Measurements from ENCODE around the gene PRMT1. TPM values are rescaled to one million over a fixed set of nuclear protein-coding genes. Genes with fewer than 3 reads are reported as not detected.

PRMT1 gene
- total RNA-seq, 1 experiment from 2014 or later = 848 TPM

- no peak for DNase-seq
- H3K27me3 ChIP-seq (ENCODE audit: control insufficient read depth, insufficient read depth, low read length) = no peaks in the 10 kb centered on the region
- peaks cover 57% of the 10 kb centered on the region for H3K36me3 ChIP-seq (replicated peaks; ENCODE audit: control insufficient read depth, insufficient read depth, low read length)
- no peak overlapping the region for H3K4me3 ChIP-seq (ENCODE audit: insufficient read depth, low read depth, low read length)
Observed at GRCh38 chr19:49658139-49658517, 18.9 kb upstream of the PRMT1 start.

- Histone ChIP-seq H3K36me3 (replicated peaks; ENCODE audit: control insufficient read depth, insufficient read depth, low read length) (peaks cover 56% of the 10 kb centered on the region), H3K4me3 (ENCODE audit: insufficient read depth, low read depth, low read length) (no peak overlapping the region), H3K27me3 (ENCODE audit: control insufficient read depth, insufficient read depth, low read length) (no peaks in the 10 kb centered on the region)
- DNase-seq = no peak
Observed at GRCh38 chr19:49658566-49659442, 18.3 kb upstream of the PRMT1 start.

- peaks cover 46% of the 10 kb centered on the region for H3K36me3 ChIP-seq (replicated peaks; ENCODE audit: control insufficient read depth, insufficient read depth, low read length)
- H3K4me3 ChIP-seq (ENCODE audit: insufficient read depth, low read depth, low read length) = no peak overlapping the region
- no peaks in the 10 kb centered on the region for H3K27me3 ChIP-seq (ENCODE audit: control insufficient read depth, insufficient read depth, low read length)
- DNase-seq = no peak
Observed at GRCh38 chr19:49660338-49660961, 16.6 kb upstream of the PRMT1 start.

- no peak overlapping the region for H3K4me3 ChIP-seq (ENCODE audit: insufficient read depth, low read depth, low read length)
- no peaks in the 10 kb centered on the region for H3K27me3 ChIP-seq (ENCODE audit: control insufficient read depth, insufficient read depth, low read length)
- no peak for DNase-seq
- peaks cover 41% of the 10 kb centered on the region for H3K36me3 ChIP-seq (replicated peaks; ENCODE audit: control insufficient read depth, insufficient read depth, low read length)
Observed at GRCh38 chr19:49662011-49662410, 15.1 kb upstream of the PRMT1 start.

- Histone ChIP-seq H3K27me3 (ENCODE audit: control insufficient read depth, insufficient read depth, low read length) (no peaks in the 10 kb centered on the region), H3K36me3 (replicated peaks; ENCODE audit: control insufficient read depth, insufficient read depth, low read length) (peaks cover 42% of the 10 kb centered on the region), H3K4me3 (ENCODE audit: insufficient read depth, low read depth, low read length) (no peak overlapping the region)
- no peak for DNase-seq
Observed at GRCh38 chr19:49663224-49663623, 13.8 kb upstream of the PRMT1 start.

GRCh38 chr19:49664171-49665035 lies 12.7 kb upstream of the PRMT1 start:
- no peaks in the 10 kb centered on the region for H3K27me3 ChIP-seq (ENCODE audit: control insufficient read depth, insufficient read depth, low read length)
- DNase-seq = peak; percentile 98
- H3K36me3 ChIP-seq (replicated peaks; ENCODE audit: control insufficient read depth, insufficient read depth, low read length) = peaks cover 35% of the 10 kb centered on the region
- H3K4me3 ChIP-seq (ENCODE audit: insufficient read depth, low read depth, low read length) = peak overlapping the region; percentile 90

GRCh38 chr19:49665036-49665350 lies 12.1 kb upstream of the PRMT1 start:
- no peak for DNase-seq
- H3K4me3 ChIP-seq (ENCODE audit: insufficient read depth, low read depth, low read length) = peak overlapping the region; percentile 90
- H3K36me3 ChIP-seq (replicated peaks; ENCODE audit: control insufficient read depth, insufficient read depth, low read length) = peaks cover 33% of the 10 kb centered on the region
- H3K27me3 ChIP-seq (ENCODE audit: control insufficient read depth, insufficient read depth, low read length) = no peaks in the 10 kb centered on the region

- DNase-seq = peak; percentile 97
- H3K36me3 ChIP-seq (replicated peaks; ENCODE audit: control insufficient read depth, insufficient read depth, low read length) = peaks cover 29% of the 10 kb centered on the region
- no peaks in the 10 kb centered on the region for H3K27me3 ChIP-seq (ENCODE audit: control insufficient read depth, insufficient read depth, low read length)
- peak within 1 kb of the TSS; percentile 90 for H3K4me3 ChIP-seq (ENCODE audit: insufficient read depth, low read depth, low read length)
Observed at GRCh38 chr19:49665351-49666119, 11.5 kb upstream of the PRMT1 start, which contains the start of the genes BCL2L12 and IRF3. Gene BCL2L12, plus strand, starts transcription at chr19:49665933. Its CDS starts 760 bp downstream, at chr19:49666693. Gene IRF3, minus strand, starts transcription at chr19:49665857. Its CDS starts 1,019 bp downstream, at chr19:49664838.

- Histone ChIP-seq H3K4me3 (ENCODE audit: insufficient read depth, low read depth, low read length) (peak overlapping the region; percentile 90), H3K27me3 (ENCODE audit: control insufficient read depth, insufficient read depth, low read length) (no peaks in the 10 kb centered on the region), H3K36me3 (replicated peaks; ENCODE audit: control insufficient read depth, insufficient read depth, low read length) (peaks cover 25% of the 10 kb centered on the region)
- no peak for DNase-seq
Observed at GRCh38 chr19:49666120-49666444, 11.0 kb upstream of the PRMT1 start.

- Histone ChIP-seq H3K27me3 (ENCODE audit: control insufficient read depth, insufficient read depth, low read length) (no peaks in the 10 kb centered on the region), H3K4me3 (ENCODE audit: insufficient read depth, low read depth, low read length) (no peak overlapping the region), H3K36me3 (replicated peaks; ENCODE audit: control insufficient read depth, insufficient read depth, low read length) (peaks cover 14% of the 10 kb centered on the region)
- DNase-seq = no peak
Observed at GRCh38 chr19:49667473-49667872, 9.6 kb upstream of the PRMT1 start.

- peaks cover 12% of the 10 kb centered on the region for H3K36me3 ChIP-seq (replicated peaks; ENCODE audit: control insufficient read depth, insufficient read depth, low read length)
- no peak overlapping the region for H3K4me3 ChIP-seq (ENCODE audit: insufficient read depth, low read depth, low read length)
- H3K27me3 ChIP-seq (ENCODE audit: control insufficient read depth, insufficient read depth, low read length) = no peaks in the 10 kb centered on the region
- DNase-seq = no peak
Observed at GRCh38 chr19:49669516-49669915, 7.6 kb upstream of the PRMT1 start.

GRCh38 chr19:49672131-49672919 lies 4.7 kb upstream of the PRMT1 start:
- H3K27me3 ChIP-seq (ENCODE audit: control insufficient read depth, insufficient read depth, low read length) = no peaks in the 10 kb centered on the region

GRCh38 chr19:49676136-49676783 lies 811 bp upstream of the PRMT1 start:
- Histone ChIP-seq H3K4me3 (ENCODE audit: insufficient read depth, low read depth, low read length) (peak overlapping the region; percentile 55), H3K27me3 (ENCODE audit: control insufficient read depth, insufficient read depth, low read length) (no peaks in the 10 kb centered on the region), H3K36me3 (replicated peaks; ENCODE audit: control insufficient read depth, insufficient read depth, low read length) (peaks cover 7% of the 10 kb centered on the region)
- DNase-seq = peak; percentile 94

More at GRCh38 chr19:49672131-49672919, 4.7 kb upstream of the PRMT1 start:
- peak overlapping the region; percentile 21 for H3K4me3 ChIP-seq (ENCODE audit: insufficient read depth, low read depth, low read length)
- DNase-seq = peak; percentile 96
- H3K36me3 ChIP-seq (replicated peaks; ENCODE audit: control insufficient read depth, insufficient read depth, low read length) = peaks cover 9% of the 10 kb centered on the region
